OCI-LY7 (cell line): ENCODE data around the gene CKLF. TPM values are rescaled to one million over a fixed set of nuclear protein-coding genes. Genes with fewer than 3 reads are reported as not detected.

Experiments
- BruUV-seq: library from RNA; stranded (reverse); fragments of 400-500 nt; replicated peaks from 2 replicates; lab custom pipeline; 2021; lab: Mats Ljungman, UMichigan
- CTCF ChIA-PET: fragments of 300-600 bp; sonication (Branson Sonifier 250); formaldehyde crosslinking; loops from one replicate; lab custom pipeline; 2022; ENCODE audit warnings: antibody characterized with exemption; ENCODE audit not compliant: unreplicated experiment; lab: Charles Lee
- POLR2A ChIA-PET: fragments of 300-600 bp; sonication (Branson Sonifier 250); formaldehyde crosslinking; loops from one replicate; lab custom pipeline; 2022; ENCODE audit warnings: antibody characterized with exemption; lab: Charles Lee
- DNase-seq: peaks from one replicate; pipeline ENCODE4 v3.0.0-alpha.2; 2015; ENCODE audit warnings: low spot score
- H2AFZ ChIP-seq: fragments of 200-600 bp; sonication (generic), shearing (Covaris generic); 2 replicates; pipeline ENCODE4 v1.6.1; 2014; ENCODE audit warnings: mild to moderate bottlenecking, antibody characterized with exemption, low read length, moderate library complexity
- H3K27ac ChIP-seq: fragments of 200-600 bp; sonication (generic); 2 replicates; pipeline ENCODE4 v1.5.1; 2014; ENCODE audit warnings: mixed run types, low read depth, mild to moderate bottlenecking, moderate library complexity, low read length, inconsistent platforms; ENCODE audit not compliant: poor library complexity, severe bottlenecking
- H3K36me3 ChIP-seq: fragments of 200-600 bp; sonication (generic); 2 replicates; pipeline ENCODE4 v1.6.1; 2014; ENCODE audit warnings: mild to moderate bottlenecking, antibody characterized with exemption, low read length, moderate library complexity, mixed read lengths; ENCODE audit not compliant: insufficient read depth
- H3K4me1 ChIP-seq: fragments of 200-600 bp; sonication (generic); 2 replicates; pipeline ENCODE4 v1.5.1; 2014; ENCODE audit warnings: mild to moderate bottlenecking, low read length; ENCODE audit not compliant: insufficient read depth, poor library complexity, severe bottlenecking
- H3K4me2 ChIP-seq: fragments of 200-600 bp; sonication (generic); 2 replicates; pipeline ENCODE4 v1.6.1; 2014; ENCODE audit warnings: mild to moderate bottlenecking, low read length
- H3K4me3 ChIP-seq: fragments of 200-600 bp; sonication (generic); 2 replicates; pipeline ENCODE4 v1.5.1; 2014; ENCODE audit warnings: mild to moderate bottlenecking, low read depth, low read length; ENCODE audit not compliant: poor library complexity, severe bottlenecking
- H3K79me2 ChIP-seq: fragments of 200-600 bp; sonication (generic); 2 replicates; pipeline ENCODE4 v1.6.1; 2016; ENCODE audit warnings: low read depth, mild to moderate bottlenecking, low read length, moderate library complexity, mixed read lengths; ENCODE audit not compliant: insufficient read depth
- H3K9me2 ChIP-seq: fragments of 200-600 bp; sonication (generic); 2 replicates; pipeline ENCODE4 v1.6.1; 2016; ENCODE audit warnings: mild to moderate bottlenecking, low read length, mixed read lengths; ENCODE audit not compliant: insufficient read depth
- H3K9me3 ChIP-seq: fragments of 200-600 bp; sonication (generic); 2 replicates; pipeline ENCODE4 v1.6.1; 2014; ENCODE audit warnings: mild to moderate bottlenecking, mixed run types, low read length, mixed read lengths
- H4K20me1 ChIP-seq: fragments of 200-600 bp; sonication (generic); 2 replicates; pipeline ENCODE4 v1.6.1; 2014; ENCODE audit warnings: mild to moderate bottlenecking, antibody characterized with exemption, low read length, moderate library complexity, mixed read lengths; ENCODE audit not compliant: insufficient read depth
- CTCF ChIP-seq: fragments of 200-600 bp; sonication (generic); conservative IDR thresholded peaks from 2 replicates; pipeline ENCODE4 v1.5.1; 2014; ENCODE audit warnings: mild to moderate bottlenecking, antibody characterized with exemption, low read length, moderate library complexity, mixed read lengths
- EZH2phosphoT487 ChIP-seq: fragments of 200-600 bp; sonication (generic); IDR thresholded peaks from 2 replicates; pipeline ENCODE4 v1.6.1; 2018; ENCODE audit warnings: low read depth, borderline replicate concordance, mild to moderate bottlenecking, mixed run types, antibody characterized with exemption, low read length, moderate library complexity, mixed read lengths
- intact Hi-C: fragments of 100-400 bp; cut with micrococcal nuclease; formaldehyde crosslinking; loops from one replicate; pipeline ENCODE4 v1.10.0; 2022; ENCODE audit not compliant: unreplicated experiment
- total RNA-seq, 2 experiments: library from RNA; depleted of rRNA in 1 of 2; stranded (reverse); fragments of >200 nt in 1 of 2; shearing (Covaris generic) in 1 of 2; gene quantifications; 2 replicates each; pipeline ENCODE4 v1.2.3, GENCODE V29; 2014 to 2022

The CKLF gene
- total RNA-seq, 2 experiments from 2014 or later, result 56.6 to 98.7 TPM

- no peak for DNase-seq
- no peak overlapping the region for H2AFZ ChIP-seq
- H3K4me1 ChIP-seq, result peaks cover 24% of the 10 kb centered on the region
- ChIA-PET CTCF (no interaction called here), POLR2A (interaction anchor here (0.6 to 1.4 kb wide), 4 partner anchors 9 to 550 kb away, joined by 3 to 12 read pairs (median 4); no protein-coding TSS in a partner anchor)
- H4K20me1 ChIP-seq, result no peaks in the 10 kb centered on the region
- no peak overlapping the region for H3K4me3 ChIP-seq
- TF ChIP-seq CTCF (no peak), EZH2phosphoT487 (no peak)
- H3K4me2 ChIP-seq, result no peak overlapping the region
- intact Hi-C loops, result no loop called here
- no peaks in the 10 kb centered on the region for H3K79me2 ChIP-seq
- H3K36me3 ChIP-seq, result no peaks in the 10 kb centered on the region
- no peak overlapping the region for H3K27ac ChIP-seq
- no peaks in the 10 kb centered on the region for H3K9me3 ChIP-seq
- BruUV-seq, result no TSS peak
- no peaks in the 10 kb centered on the region for H3K9me2 ChIP-seq
Measured at GRCh38 chr16:66585481-66586239, 33.3 kb downstream of the CKLF start.

- Histone ChIP-seq H3K79me2 (no peaks in the 10 kb centered on the region), H2AFZ (no peak overlapping the region), H3K9me3 (no peaks in the 10 kb centered on the region), H3K4me2 (no peak overlapping the region), H3K4me3 (no peak overlapping the region), H3K27ac (no peak overlapping the region), H4K20me1 (no peaks in the 10 kb centered on the region), H3K9me2 (no peaks in the 10 kb centered on the region), H3K4me1 (peaks cover 25% of the 10 kb centered on the region), H3K36me3 (no peaks in the 10 kb centered on the region)
- TF ChIP-seq EZH2phosphoT487 (no peak), CTCF (no peak)
- POLR2A ChIA-PET, result interaction anchor here (0.6 kb wide), 1 partner anchor 149 kb away, joined by 3 read pairs; no protein-coding TSS in a partner anchor
- intact Hi-C loops, result loop anchor here (2.0 kb wide), 1 partner anchor 71 kb away; no protein-coding TSS in a partner anchor
- CTCF ChIA-PET, result no interaction called here
- no peak for DNase-seq
- BruUV-seq, result no TSS peak
Measured at GRCh38 chr16:66587881-66588600, 35.7 kb downstream of the CKLF start.
